SK-N-SH (cell line): ENCODE measurements around the gene HHAT. TPM values are rescaled to one million over a fixed set of nuclear protein-coding genes. Genes with fewer than 3 reads are reported as not detected.

ENCODE experiments used
- CTCF ChIA-PET: fragments of 300-600, 350-600 bp; formaldehyde crosslinking; extraction: SDS; loops from one replicate; lab custom pipeline; 2021; lab: Yijun Ruan, JAX
- POLR2A ChIA-PET: fragments of 350-600 bp; sonication (Branson Sonifier 250); formaldehyde crosslinking; extraction: SDS; loops from one replicate; lab custom pipeline; 2020; ENCODE audit warnings: antibody characterized with exemption, inconsistent platforms; lab: Yijun Ruan, JAX
- DNase-seq: peaks from one replicate; pipeline ENCODE4 v3.0.0; 2012
- H2AFZ ChIP-seq: fragments of 200-600 bp; sonication (generic); 2 replicates; pipeline ENCODE4 v1.8.1; 2016; ENCODE audit warnings: antibody characterized with exemption, mild to moderate bottlenecking, low read depth
- H3F3A ChIP-seq: fragments of 200-600 bp; sonication (generic); replicated peaks from 2 replicates; pipeline ENCODE3; 2016; ENCODE audit warnings: antibody characterized with exemption, mild to moderate bottlenecking; ENCODE audit not compliant: insufficient read depth
- H3K27ac ChIP-seq, 2 experiments: fragments of 200-500 bp in 1 of 2; fragments of 200-600 bp in 1 of 2; sonication (Bioruptor generic) in 1 of 2; sonication (generic), shearing (Covaris generic) in 1 of 2; 2 replicates each; pipeline versions ENCODE4 v1.5.1 to v1.6.1; 2014 to 2016; ENCODE audit warnings: low read depth in 2 of 2, inconsistent platforms in 1 of 2, low read length in 1 of 2, mild to moderate bottlenecking in 1 of 2, mixed read lengths in 1 of 2
- H3K27me3 ChIP-seq: fragments of 200-600 bp; sonication (generic), shearing (Covaris generic); 2 replicates; pipeline ENCODE4 v1.6.1; 2016; ENCODE audit warnings: mixed run types; ENCODE audit not compliant: insufficient read depth
- H3K36me3 ChIP-seq, 2 experiments: fragments of 200-500 bp in 1 of 2; fragments of 200-600 bp in 1 of 2; sonication (Bioruptor generic) in 1 of 2; sonication (generic) in 1 of 2; replicated peaks in 1 of 2; 2 replicates each; pipeline versions ENCODE3 to v1.5.1; 2014 to 2016; ENCODE audit warnings: low read length in 1 of 2, mild to moderate bottlenecking in 1 of 2; ENCODE audit not compliant: insufficient read depth in 2 of 2, control insufficient read depth in 1 of 2
- H3K4me1 ChIP-seq, 2 experiments: fragments of 200-500 bp in 1 of 2; fragments of 200-600 bp in 1 of 2; sonication (Bioruptor generic) in 1 of 2; sonication (generic), shearing (Covaris generic) in 1 of 2; 2 replicates each; pipeline versions ENCODE4 v1.5.1 to v1.6.1; 2014 to 2016; ENCODE audit warnings: low read depth in 1 of 2, low read length in 1 of 2, mixed run types in 1 of 2; ENCODE audit not compliant: insufficient read depth in 2 of 2, control insufficient read depth in 1 of 2
- H3K4me2 ChIP-seq: fragments of 200-600 bp; sonication (generic), shearing (Covaris generic); 2 replicates; pipeline ENCODE4 v1.6.1; 2017; ENCODE audit warnings: mixed run types
- H3K4me3 ChIP-seq, 2 experiments: fragments of 200-500 bp in 1 of 2; fragments of 200-600 bp in 1 of 2; sonication (Bioruptor generic) in 1 of 2; sonication (generic), shearing (Covaris generic) in 1 of 2; 2 replicates each; pipeline versions ENCODE4 v1.5.1 to v1.8.1; 2014 to 2016; ENCODE audit warnings: low read depth in 2 of 2, inconsistent platforms in 1 of 2, low read length in 1 of 2, mild to moderate bottlenecking in 1 of 2, mixed read lengths in 1 of 2, moderate library complexity in 1 of 2
- H3K79me2 ChIP-seq: fragments of 200-600 bp; sonication (generic); 2 replicates; pipeline ENCODE4 v1.8.1; 2017; ENCODE audit warnings: mild to moderate bottlenecking; ENCODE audit not compliant: insufficient read depth
- H3K9ac ChIP-seq: fragments of 200-600 bp; sonication (generic); 2 replicates; pipeline ENCODE4 v1.6.1; 2017; ENCODE audit warnings: mixed run types
- H3K9me2 ChIP-seq: fragments of 200-600 bp; sonication (generic); 2 replicates; pipeline ENCODE4 v1.6.1; 2017; ENCODE audit warnings: mixed run types
- H3K9me3 ChIP-seq: fragments of 200-600 bp; sonication (generic); 2 replicates; pipeline ENCODE4 v1.6.1; 2017; ENCODE audit warnings: mixed run types, mild to moderate bottlenecking, moderate library complexity
- H4K20me1 ChIP-seq: fragments of 200-600 bp; sonication (generic); 2 replicates; pipeline ENCODE4 v1.6.1; 2017; ENCODE audit warnings: mild to moderate bottlenecking, mixed run types; ENCODE audit not compliant: insufficient read depth
- ELF1 ChIP-seq: IDR thresholded peaks from 2 replicates; pipeline ENCODE4 v1.4.0; 2012
- EP300 ChIP-seq, 2 experiments: IDR thresholded peaks; 2 replicates each; pipeline versions ENCODE4 v1.4.0 to v1.6.1; 2012; ENCODE audit warnings: borderline replicate concordance in 1 of 2, low read depth in 1 of 2, low read length in 1 of 2
- FOSL2 ChIP-seq: IDR thresholded peaks from 2 replicates; pipeline ENCODE4 v1.4.0; 2012; ENCODE audit warnings: low read depth, mild to moderate bottlenecking, moderate library complexity, borderline replicate concordance
- FOXM1 ChIP-seq: IDR thresholded peaks from 2 replicates; pipeline ENCODE4 v1.4.0; 2012; ENCODE audit warnings: low read depth, mild to moderate bottlenecking
- GABPA ChIP-seq: IDR thresholded peaks from 2 replicates; pipeline ENCODE4 v1.4.0; 2012; ENCODE audit warnings: low read depth, mild to moderate bottlenecking
- IRF3 ChIP-seq: fragments of 150-350 bp; IDR thresholded peaks from 2 replicates; pipeline ENCODE4 v1.6.1; 2016; ENCODE audit warnings: mild to moderate bottlenecking, low read depth, low read length
- MXI1 ChIP-seq: IDR thresholded peaks from 2 replicates; pipeline ENCODE4 v1.6.1; 2012; ENCODE audit warnings: mild to moderate bottlenecking, low read depth, low read length, improper control_type of control experiment
- NFIC ChIP-seq: IDR thresholded peaks from 2 replicates; pipeline ENCODE4 v1.4.0; 2012; ENCODE audit warnings: borderline replicate concordance
- POLR2AphosphoS5 ChIP-seq: IDR thresholded peaks from 2 replicates; pipeline ENCODE4 v1.6.1; 2012; ENCODE audit warnings: low read depth, low read length
- RAD21 ChIP-seq: IDR thresholded peaks from 2 replicates; pipeline ENCODE4 v1.6.1; 2012; ENCODE audit warnings: mild to moderate bottlenecking, low read length
- RCOR1 ChIP-seq: fragments of 150-350 bp; IDR thresholded peaks from 2 replicates; pipeline ENCODE4 v1.6.1; 2017; ENCODE audit warnings: antibody characterized with exemption, low read length
- REST ChIP-seq: IDR thresholded peaks from 2 replicates; pipeline ENCODE4 v1.6.1; 2012; ENCODE audit warnings: mild to moderate bottlenecking, low read depth, low read length, moderate library complexity
- RFX5 ChIP-seq: IDR thresholded peaks from 2 replicates; pipeline ENCODE4 v1.6.1; 2012; ENCODE audit warnings: mild to moderate bottlenecking, improper control_type of control experiment, low read length
- RXRA ChIP-seq: IDR thresholded peaks from 2 replicates; pipeline ENCODE4 v1.4.0; 2012; ENCODE audit warnings: low read depth, mild to moderate bottlenecking, borderline replicate concordance
- SMC3 ChIP-seq: IDR thresholded peaks from 2 replicates; pipeline ENCODE4 v1.6.1; 2012; ENCODE audit warnings: low read depth, low read length, improper control_type of control experiment
- WGBS: methylation state at CpG from one replicate; pipeline ENCODE4 v1.1.6; 2017; ENCODE audit warnings: low lambda C conversion rate; 5-methylcytosine and 5-hydroxymethylcytosine counted together
- polyA plus RNA-seq, 3 experiments: library from polyadenylated mRNA; depleted of rRNA; stranded (reverse); fragments of >200 nt; gene quantifications; 2 replicates each; pipeline ENCODE4 v1.2.3, GENCODE V29; 2012
- TF ChIP-seq, protein P1 (sequence below): IDR thresholded peaks from 2 replicates; pipeline ENCODE4 v1.4.0; 2012; ENCODE audit warnings: low read depth
- TF ChIP-seq, protein P2 (sequence below): IDR thresholded peaks from 2 replicates; pipeline ENCODE4 v1.4.0; 2012; ENCODE audit warnings: low read depth, borderline replicate concordance
- TF ChIP-seq, protein P3 (sequence below): fragments of 150-350 bp; IDR thresholded peaks from 2 replicates; pipeline ENCODE4 v1.6.1; 2017; ENCODE audit warnings: antibody characterized with exemption, low read length, low read depth, borderline replicate concordance

Gene HHAT
- polyA plus RNA-seq, 1 of the 3 experiments (the other 2 are of a cell fraction) = 8.1 TPM

- TF ChIP-seq, protein P1, sequence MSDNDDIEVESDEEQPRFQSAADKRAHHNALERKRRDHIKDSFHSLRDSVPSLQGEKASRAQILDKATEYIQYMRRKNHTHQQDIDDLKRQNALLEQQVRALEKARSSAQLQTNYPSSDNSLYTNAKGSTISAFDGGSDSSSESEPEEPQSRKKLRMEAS = no peak
- TF ChIP-seq GABPA (no peak), POLR2AphosphoS5 (no peak)
- TF ChIP-seq, protein P2, sequence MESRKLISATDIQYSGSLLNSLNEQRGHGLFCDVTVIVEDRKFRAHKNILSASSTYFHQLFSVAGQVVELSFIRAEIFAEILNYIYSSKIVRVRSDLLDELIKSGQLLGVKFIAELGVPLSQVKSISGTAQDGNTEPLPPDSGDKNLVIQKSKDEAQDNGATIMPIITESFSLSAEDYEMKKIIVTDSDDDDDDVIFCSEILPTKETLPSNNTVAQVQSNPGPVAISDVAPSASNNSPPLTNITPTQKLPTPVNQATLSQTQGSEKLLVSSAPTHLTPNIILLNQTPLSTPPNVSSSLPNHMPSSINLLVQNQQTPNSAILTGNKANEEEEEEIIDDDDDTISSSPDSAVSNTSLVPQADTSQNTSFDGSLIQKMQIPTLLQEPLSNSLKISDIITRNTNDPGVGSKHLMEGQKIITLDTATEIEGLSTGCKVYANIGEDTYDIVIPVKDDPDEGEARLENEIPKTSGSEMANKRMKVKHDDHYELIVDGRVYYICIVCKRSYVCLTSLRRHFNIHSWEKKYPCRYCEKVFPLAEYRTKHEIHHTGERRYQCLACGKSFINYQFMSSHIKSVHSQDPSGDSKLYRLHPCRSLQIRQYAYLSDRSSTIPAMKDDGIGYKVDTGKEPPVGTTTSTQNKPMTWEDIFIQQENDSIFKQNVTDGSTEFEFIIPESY = no peak
Observed at GRCh38 chr1:210625715-210626114, 297.0 kb downstream of the HHAT start (continued).

DNA sequence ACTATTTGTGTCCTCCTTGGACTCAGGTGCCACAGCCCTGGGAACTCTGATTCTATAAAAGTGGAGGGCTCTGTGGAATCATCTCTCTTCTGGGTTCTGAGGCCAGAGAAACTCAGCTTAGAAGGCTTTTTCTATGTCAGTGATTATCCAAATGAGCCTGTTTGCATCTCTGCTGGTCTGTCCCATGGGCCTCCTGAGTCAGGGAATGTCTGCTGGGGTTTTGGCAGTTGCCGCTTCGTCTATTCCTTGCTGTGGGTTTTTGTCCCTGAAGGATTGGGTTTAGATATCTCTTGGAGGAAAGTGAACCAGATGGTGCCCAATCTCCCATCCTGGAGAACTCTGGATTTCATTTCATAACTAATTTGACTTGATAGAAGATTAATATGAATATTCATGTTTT lies 297.6 kb downstream of the HHAT start:
- Histone ChIP-seq H3K4me3 (no peak overlapping the region), H3K27ac (no peak overlapping the region), H3K9me3 (no peaks in the 10 kb centered on the region), H2AFZ (no peak overlapping the region), H3K9ac (no peak overlapping the region), H3K4me2 (no peak overlapping the region), H3K9me2 (no peaks in the 10 kb centered on the region), H3K79me2 (no peaks in the 10 kb centered on the region), H4K20me1 (no peaks in the 10 kb centered on the region), H3K4me1 (peaks cover 0 to 15% of the 10 kb centered on the region in 2 experiments; a peak in 1 of 4 replicates), H3K27me3 (no peaks in the 10 kb centered on the region), H3K36me3 (no peaks in the 10 kb centered on the region), H3F3A (no peaks in the 10 kb centered on the region)
- no peak for DNase-seq
- WGBS = 90% methylated on average over 2 of the region's 2 CpGs
- CTCF ChIA-PET = interaction anchor here (0.6 to 1.4 kb wide), 2 partner anchors 9 to 159 kb away, joined by 3 read pairs; no protein-coding TSS in a partner anchor
- POLR2A ChIA-PET = no interaction called here
- TF ChIP-seq ELF1 (no peak), FOSL2 (no peak)

DNA sequence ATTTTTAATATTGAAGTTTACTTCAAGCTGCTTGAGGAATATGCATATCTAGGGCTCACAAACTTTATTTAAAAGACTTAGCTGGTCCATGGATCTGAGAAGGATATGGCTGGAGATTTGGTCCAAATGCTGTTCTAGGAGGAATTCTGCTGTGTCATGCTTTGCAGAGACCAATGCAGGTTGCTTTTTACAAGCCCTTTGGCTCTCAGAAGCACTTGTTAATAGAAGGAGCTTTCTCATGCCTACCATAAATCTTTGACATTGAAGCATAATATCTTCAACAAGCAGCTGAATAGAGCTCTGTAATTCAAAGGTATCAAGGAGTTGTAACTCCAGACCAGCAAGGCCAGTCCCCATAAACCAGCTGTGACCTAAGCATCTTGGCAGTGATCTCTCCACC lies 299.1 kb downstream of the HHAT start:
- no peaks in the 10 kb centered on the region for H3F3A ChIP-seq
- H3K9me2 ChIP-seq = no peaks in the 10 kb centered on the region
- H3K36me3 ChIP-seq = no peaks in the 10 kb centered on the region
- H3K9ac ChIP-seq = no peak overlapping the region
- no peak for DNase-seq
- H3K79me2 ChIP-seq = no peaks in the 10 kb centered on the region
- no peaks in the 10 kb centered on the region for H3K27me3 ChIP-seq
- H3K4me1 ChIP-seq = peaks cover 0 to 7% of the 10 kb centered on the region in 2 experiments; a peak in 1 of 4 replicates
- no peak overlapping the region for H3K4me3 ChIP-seq
- ChIA-PET POLR2A (no interaction called here), CTCF (interaction anchor here (0.5 to 1.1 kb wide), 2 partner anchors 16 to 507 kb away, joined by 3 to 5 read pairs; partner anchors contain the start of gene KCNH1)
- H3K4me2 ChIP-seq = no peak overlapping the region
- no peaks in the 10 kb centered on the region for H4K20me1 ChIP-seq
- H3K9me3 ChIP-seq = no peaks in the 10 kb centered on the region
- no peak overlapping the region for H2AFZ ChIP-seq
- no peak overlapping the region for H3K27ac ChIP-seq
- no peak for TF ChIP-seq RCOR1
- TF ChIP-seq, protein P3, sequence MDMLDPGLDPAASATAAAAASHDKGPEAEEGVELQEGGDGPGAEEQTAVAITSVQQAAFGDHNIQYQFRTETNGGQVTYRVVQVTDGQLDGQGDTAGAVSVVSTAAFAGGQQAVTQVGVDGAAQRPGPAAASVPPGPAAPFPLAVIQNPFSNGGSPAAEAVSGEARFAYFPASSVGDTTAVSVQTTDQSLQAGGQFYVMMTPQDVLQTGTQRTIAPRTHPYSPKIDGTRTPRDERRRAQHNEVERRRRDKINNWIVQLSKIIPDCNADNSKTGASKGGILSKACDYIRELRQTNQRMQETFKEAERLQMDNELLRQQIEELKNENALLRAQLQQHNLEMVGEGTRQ = no peak
- no peak for TF ChIP-seq RAD21
- no peak for TF ChIP-seq REST
- TF ChIP-seq POLR2AphosphoS5 = no peak
- TF ChIP-seq IRF3 = no peak
- TF ChIP-seq ELF1 = no peak
- TF ChIP-seq EP300 (IDR thresholded peaks at IDR 0.05; ENCODE audit: borderline replicate concordance in 1 of 2, low read depth in 1 of 2, low read length in 1 of 2) = no peak
- no peak for TF ChIP-seq RXRA
- TF ChIP-seq SMC3 = no peak
- TF ChIP-seq RFX5 = no peak
- no peak for TF ChIP-seq MXI1
- no peak for TF ChIP-seq NFIC
- no peak for TF ChIP-seq FOXM1
